Measurements from ENCODE around the gene ZNF217. TPM values are rescaled to one million over a fixed set of nuclear protein-coding genes. Genes with fewer than 3 reads are reported as not detected.
"Not testable (repeated sequence)": the region's sequence is repeated elsewhere in the genome, so short reads cannot be mapped to it uniquely, and the experiment has no call there.

ZNF217 gene
- total and polyA plus RNA-seq, 2 of the 8 experiments (the other 6 are each of a cell fraction or from before 2014, with no cell fraction given) = 15.3 to 87.9 TPM

GRCh38 chr20:53584550-53584913 is 9.1 kb downstream of the ZNF217 start:
- H4K8ac ChIP-seq (ENCODE audit: extremely low read depth, insufficient read depth, low read length); FAIRE-seq; DNase-seq (ENCODE audit: low read depth in 1 of 2, low spot score in 2 of 2); H3K79me1 ChIP-seq (ENCODE audit: low read depth, low read length); H2BK20ac ChIP-seq (ENCODE audit: low read length); H3K23me2 ChIP-seq (ENCODE audit: low read depth, low read length); H3K9ac ChIP-seq (replicated peaks in 1 of 4; ENCODE audit: extremely low read depth in 1 of 4, low read depth in 3 of 4, low read length in 3 of 4); H2BK15ac ChIP-seq (ENCODE audit: low read length); H3K56ac ChIP-seq (replicated peaks; ENCODE audit: insufficient read length, low read depth, low read length); H3K9me3 ChIP-seq (ENCODE audit: insufficient read depth in 2 of 2, low read depth in 1 of 2, low read length in 1 of 2); H4K5ac ChIP-seq (ENCODE audit: insufficient read length, low read depth, low read length); H2BK120ac ChIP-seq (replicated peaks; ENCODE audit: low read depth, low read length); H2AFZ ChIP-seq (ENCODE audit: low read length); H3K27ac ChIP-seq (ENCODE audit: low read depth, low read length); H2BK5ac ChIP-seq (ENCODE audit: low read depth, low read length); H3K18ac ChIP-seq (ENCODE audit: extremely low read depth, low read length); H3K27me3 ChIP-seq (replicated peaks in 1 of 4; ENCODE audit: control insufficient read depth in 3 of 4, extremely low read depth in 1 of 4, insufficient read depth in 3 of 4, low read length in 3 of 4); H2AK5ac ChIP-seq (ENCODE audit: low read depth, low read length); POLR2A ChIA-PET (ENCODE audit: partially characterized antibody); H2BK12ac ChIP-seq (ENCODE audit: low read depth, low read length); H4K91ac ChIP-seq (replicated peaks; ENCODE audit: insufficient read length, low read length); H3K4me3 ChIP-seq (ENCODE audit: extremely low read depth in 1 of 4, insufficient read depth in 2 of 4, low read depth in 3 of 4, low read length in 4 of 4); H3K23ac ChIP-seq (ENCODE audit: insufficient read length); H3K4me2 ChIP-seq (ENCODE audit: insufficient read depth in 1 of 2, low read depth in 2 of 2, low read length in 2 of 2); H3K4ac ChIP-seq (replicated peaks; ENCODE audit: insufficient read length, low read depth, low read length); H3K14ac ChIP-seq (ENCODE audit: insufficient read length); CTCF ChIA-PET (ENCODE audit: partially characterized antibody): not testable (repeated sequence)
- peaks cover 4 to 19% (median 16%) of the 10 kb centered on the region in 4 experiments; a peak in 5 of 7 replicates for H3K4me1 ChIP-seq (replicated peaks in 1 of 4; ENCODE audit: control insufficient read depth in 3 of 4, insufficient read depth in 4 of 4, low read length in 3 of 4)
- 43% methylated on average over 3 of the region's 3 CpGs; no CpG with 5 or more reads in 1 of the 2 experiments for WGBS, 2 experiments (ENCODE audit: extremely low coverage in 1 of 2, insufficient coverage in 1 of 2, insufficient read length in 1 of 2, insufficient replicate concordance in 2 of 2, low coverage in 1 of 2, low lambda C conversion rate in 2 of 2, missing lambda C conversion rate in 1 of 2)
- peaks cover 14 to 36% (median 26%) of the 10 kb centered on the region in 4 experiments for H3K36me3 ChIP-seq (ENCODE audit: control insufficient read depth in 2 of 4, insufficient read depth in 4 of 4, low read length in 3 of 4)
- peaks cover 23 to 24% of the 10 kb centered on the region in 2 experiments for H4K20me1 ChIP-seq (replicated peaks in 1 of 2; ENCODE audit: control insufficient read depth in 1 of 2, insufficient read depth in 2 of 2, low read length in 2 of 2)
- H3K79me2 ChIP-seq (ENCODE audit: control insufficient read depth in 1 of 2, insufficient read depth in 2 of 2, low read length in 2 of 2) = peaks cover 49 to 98% of the 10 kb centered on the region in 2 experiments

All from H1 (cell line).